ENCODE measurements around the gene AQR.

DNA sequence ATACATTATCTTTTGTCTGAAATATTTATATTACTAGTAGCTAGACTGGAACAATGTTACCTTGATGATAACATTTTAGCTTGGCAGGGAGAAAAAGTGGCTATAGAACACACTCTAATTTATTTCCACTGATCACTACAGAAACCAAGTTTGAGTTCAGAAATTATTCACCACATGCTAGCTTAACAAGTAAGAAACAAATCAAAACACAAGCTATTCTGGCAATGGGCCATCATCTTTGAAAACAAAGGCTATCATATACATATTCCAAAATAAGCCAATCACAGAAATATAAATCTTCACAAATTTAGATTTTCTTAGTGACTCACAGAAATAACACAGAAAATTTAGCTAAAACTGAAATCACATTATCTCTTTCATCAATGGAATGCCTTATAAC is 17.1 kb downstream of the AQR start:
- TF ChIP-seq CTCF (conservative IDR thresholded peaks at IDR 0.05; ENCODE audit: low read depth, low read length) (no peak), POLR2A (IDR thresholded peaks at IDR 0.05; ENCODE audit: low read depth, low read length) (no peak), MAFK (IDR thresholded peaks at IDR 0.05; ENCODE audit: low read depth, low read length) (no peak), SMC3 (IDR thresholded peaks at IDR 0.05; ENCODE audit: low read depth, low read length) (no peak), RCOR1 (IDR thresholded peaks at IDR 0.05; ENCODE audit: insufficient replicate concordance, low read length) (no peak), FOS (IDR thresholded peaks at IDR 0.05; ENCODE audit: low read depth, low read length) (no peak), RFX5 (IDR thresholded peaks at IDR 0.05; ENCODE audit: low read depth, low read length) (no peak), MAZ (IDR thresholded peaks at IDR 0.05; ENCODE audit: borderline replicate concordance, low read depth, low read length) (no peak), MXI1 (IDR thresholded peaks at IDR 0.05; ENCODE audit: borderline replicate concordance, low read depth, low read length) (no peak), RAD21 (IDR thresholded peaks at IDR 0.05; ENCODE audit: low read length) (no peak), CHD1 (IDR thresholded peaks at IDR 0.05; ENCODE audit: low read depth, low read length) (no peak), NFE2L2 (IDR thresholded peaks at IDR 0.05; ENCODE audit: low read depth, low read length) (no peak), ELK1 (IDR thresholded peaks at IDR 0.05; ENCODE audit: borderline replicate concordance, low read depth, low read length) (no peak)
- TF ChIP-seq, protein P1, sequence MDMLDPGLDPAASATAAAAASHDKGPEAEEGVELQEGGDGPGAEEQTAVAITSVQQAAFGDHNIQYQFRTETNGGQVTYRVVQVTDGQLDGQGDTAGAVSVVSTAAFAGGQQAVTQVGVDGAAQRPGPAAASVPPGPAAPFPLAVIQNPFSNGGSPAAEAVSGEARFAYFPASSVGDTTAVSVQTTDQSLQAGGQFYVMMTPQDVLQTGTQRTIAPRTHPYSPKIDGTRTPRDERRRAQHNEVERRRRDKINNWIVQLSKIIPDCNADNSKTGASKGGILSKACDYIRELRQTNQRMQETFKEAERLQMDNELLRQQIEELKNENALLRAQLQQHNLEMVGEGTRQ (IDR thresholded peaks at IDR 0.05; ENCODE audit: low read depth, low read length): no peak

Measured in IMR-90 (cell line).